GM21447 (cell line): ENCODE data around the gene NMT1.
"Not testable (repeated sequence)": the region's sequence is repeated elsewhere in the genome, so short reads cannot be mapped to it uniquely, and the experiment has no call there.

Experiments
- ATAC-seq: cut with Tn5 transposase; IDR thresholded peaks from one replicate; pipeline ENCODE4 v1.9.1; 2021; ENCODE audit not compliant: unreplicated experiment

Gene NMT1

DNA sequence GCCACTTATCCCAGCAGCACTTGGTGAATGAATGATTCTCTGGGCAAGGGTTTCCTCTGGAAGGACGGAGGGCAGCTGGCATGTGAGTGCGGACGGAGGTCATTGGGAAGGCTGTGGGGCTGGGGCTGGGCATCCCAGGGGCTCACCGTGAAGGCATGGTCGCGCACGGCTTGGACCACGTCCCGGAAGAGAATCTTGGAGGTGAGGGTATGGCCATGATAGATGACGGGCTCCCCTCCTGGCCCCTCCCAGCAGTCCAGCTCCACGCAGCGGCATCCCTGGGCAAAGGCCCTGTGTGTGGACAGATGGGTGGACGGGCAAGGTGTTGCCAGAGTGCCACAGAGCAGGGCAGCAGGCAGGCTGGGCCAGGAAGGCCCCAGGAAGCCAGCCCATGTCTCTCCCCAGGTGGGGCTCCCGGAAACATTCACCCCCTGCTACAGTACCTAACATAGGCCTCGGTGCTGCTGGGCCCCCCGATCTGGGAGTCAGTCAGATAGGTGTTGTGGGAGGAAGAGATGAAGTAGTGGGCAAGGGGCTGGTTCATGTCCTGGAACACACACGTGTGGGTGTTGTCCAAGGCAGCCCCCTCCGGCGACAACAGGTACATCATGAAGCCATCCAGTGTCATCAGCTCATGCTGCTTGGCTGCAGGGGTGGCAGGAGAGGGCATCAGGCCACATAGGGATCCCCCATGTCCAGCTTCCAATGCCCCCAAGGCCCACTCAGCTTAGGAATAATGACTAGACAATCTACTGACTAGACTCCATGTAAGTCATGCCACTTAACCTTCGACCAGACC is 56.9 kb downstream of the NMT1 start:
- no peak for ATAC-seq

DNA sequence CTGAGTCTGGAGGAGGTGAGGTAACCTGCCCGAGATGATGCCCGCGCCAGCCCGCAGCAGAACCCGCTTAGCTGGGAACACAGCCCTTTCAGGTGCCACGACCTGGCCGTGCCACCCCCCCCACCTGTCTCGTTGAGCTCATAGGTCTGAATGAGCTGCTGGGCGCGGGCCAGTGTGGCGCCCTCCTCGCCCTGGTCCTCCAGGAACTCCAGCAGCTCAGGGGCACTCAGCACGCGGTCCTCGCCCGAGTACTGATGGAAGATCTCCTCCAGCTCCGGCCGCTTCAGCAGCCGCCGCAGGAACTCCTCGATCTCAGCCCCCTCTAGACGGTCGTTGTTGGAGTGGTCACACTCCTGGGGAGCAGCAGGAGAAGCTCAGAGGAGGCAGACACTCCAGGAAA is 57.6 kb downstream of the NMT1 start:
- no peak for ATAC-seq

DNA sequence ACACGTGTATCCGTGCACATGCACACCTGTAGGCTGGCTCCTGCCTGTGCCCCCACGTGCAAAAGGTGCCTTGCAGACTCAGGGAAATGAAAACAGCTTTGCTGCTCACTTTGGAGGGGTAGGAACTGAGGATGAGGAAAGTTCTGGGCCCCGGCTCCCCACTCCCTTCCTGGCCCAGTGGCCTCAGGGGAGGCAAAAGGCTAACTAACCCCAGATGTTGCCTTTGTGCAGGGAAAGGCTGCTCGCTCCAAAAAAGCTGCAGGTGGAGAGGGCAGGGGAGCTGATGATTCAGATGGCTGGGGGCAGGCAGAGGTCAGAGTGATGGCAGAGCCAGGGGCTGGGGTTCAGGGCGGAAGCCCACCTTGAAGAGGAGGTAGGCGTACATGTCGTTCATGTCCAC is 58.8 kb downstream of the NMT1 start:
- no peak for ATAC-seq

DNA sequence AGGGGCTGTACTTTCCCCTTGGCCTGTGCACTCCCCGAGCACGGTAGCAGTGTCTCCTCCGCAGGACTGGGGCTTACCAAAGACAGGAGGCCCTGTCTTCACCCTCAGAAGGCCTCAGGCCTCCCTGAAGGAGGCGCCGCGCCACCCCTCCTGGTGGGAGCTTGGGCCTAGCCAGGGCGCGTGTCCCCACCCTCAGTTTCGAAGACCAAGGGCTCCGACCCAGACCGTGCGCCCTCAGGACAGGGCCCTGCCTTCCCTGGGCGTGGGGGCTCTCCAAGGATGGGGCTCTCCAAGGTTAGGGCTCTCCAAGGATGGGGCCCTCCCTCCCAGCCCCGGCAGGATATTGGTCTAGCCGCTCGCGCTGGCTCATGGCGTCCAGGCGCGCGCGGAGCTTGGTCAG is 59.4 kb downstream of the NMT1 start:
- no peak for ATAC-seq

DNA sequence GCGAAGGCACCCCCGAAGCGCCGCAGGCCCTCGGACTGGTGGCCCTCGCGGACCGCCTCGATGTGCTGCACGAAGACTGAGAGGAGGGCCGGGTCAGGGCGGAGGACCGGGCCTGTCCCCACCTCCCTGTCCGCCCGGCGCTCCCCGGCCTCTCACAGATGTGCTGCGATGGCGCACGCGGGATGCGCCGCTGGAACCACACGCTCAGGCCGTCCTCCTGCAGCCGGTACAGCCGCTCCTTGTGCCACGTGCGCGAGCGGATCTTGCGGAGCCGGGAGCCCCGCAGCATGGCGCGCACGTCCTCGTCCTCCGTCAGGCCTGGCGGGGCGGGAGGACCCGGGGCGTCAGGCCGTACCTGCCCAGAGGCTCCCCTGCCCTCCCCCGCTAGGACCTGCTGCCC is 59.9 kb downstream of the NMT1 start:
- ATAC-seq = no peak

DNA sequence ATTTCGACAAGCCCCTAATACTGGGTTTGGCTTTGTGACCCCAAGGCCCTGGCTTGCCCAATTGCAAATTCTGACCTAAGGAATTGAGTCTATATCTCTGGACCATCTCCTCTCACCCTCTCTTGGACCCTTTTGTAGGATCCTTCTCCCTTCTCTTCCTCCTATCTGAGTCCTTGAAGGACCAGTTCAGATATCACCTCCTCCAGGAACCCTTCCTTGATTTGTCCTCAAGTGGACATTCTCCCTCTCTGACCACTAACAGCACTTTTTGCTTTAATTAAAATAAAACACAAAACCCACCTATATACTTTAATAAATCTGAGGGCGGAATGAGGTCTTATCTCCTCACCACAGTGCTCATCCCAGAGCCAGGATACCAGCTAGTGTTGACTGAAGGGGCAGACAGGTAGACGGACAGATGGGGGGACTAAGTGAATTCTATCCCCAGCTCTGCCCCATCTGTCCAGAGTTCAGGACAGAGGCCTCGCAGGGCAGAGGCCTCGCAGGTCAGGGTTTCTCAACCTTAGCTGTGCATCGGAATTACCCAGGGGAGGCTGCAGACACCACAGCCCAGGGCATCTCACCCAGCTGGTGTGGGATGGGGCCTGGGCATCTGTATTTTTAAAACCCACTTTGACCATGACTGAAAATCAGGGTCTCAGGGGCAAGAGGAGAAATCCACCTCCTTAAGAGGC is 62.1 kb downstream of the NMT1 start:
- no peak for ATAC-seq

DNA sequence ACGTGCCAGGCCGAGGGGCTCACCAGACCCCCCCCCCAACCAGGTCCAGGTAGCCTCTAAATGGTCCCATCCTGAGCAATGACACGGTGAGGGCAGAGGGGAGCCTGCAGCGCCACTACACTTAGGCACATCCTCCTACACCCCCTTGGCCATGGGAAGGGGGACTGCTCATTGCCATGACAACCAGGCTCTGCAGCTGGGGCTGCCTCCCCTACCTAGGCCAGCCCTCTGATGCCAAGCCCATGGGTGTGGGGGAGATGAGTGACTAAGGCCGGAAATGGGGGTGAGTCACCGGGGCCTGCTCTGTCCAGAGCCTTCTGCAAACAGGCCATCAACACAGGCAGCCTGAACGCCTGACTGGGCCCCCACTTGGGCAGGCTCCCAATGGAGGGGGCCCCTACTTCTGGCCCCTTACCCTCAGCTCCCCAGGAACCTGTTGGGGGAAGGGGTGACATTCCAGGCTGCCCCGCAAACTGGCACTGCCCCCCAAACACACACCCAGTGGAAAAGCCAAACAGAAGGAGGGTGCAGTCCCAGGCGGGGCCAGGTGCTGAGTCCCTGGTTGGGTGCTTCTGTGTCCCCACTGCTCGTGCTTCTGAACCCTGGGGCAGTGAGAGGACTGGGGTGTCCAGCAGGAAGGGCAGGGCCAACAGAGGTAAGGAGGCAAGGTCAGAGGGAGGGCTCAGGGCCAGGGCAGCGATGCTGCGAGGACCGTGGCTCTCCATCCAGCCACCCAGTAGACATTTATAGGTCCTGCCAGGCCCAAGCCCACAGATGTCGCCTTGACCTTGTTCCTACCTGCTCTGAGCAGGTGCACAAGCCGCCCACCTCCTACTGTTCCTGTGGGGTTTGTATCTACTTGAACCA is 63.0 kb downstream of the NMT1 start:
- no peak for ATAC-seq

DNA sequence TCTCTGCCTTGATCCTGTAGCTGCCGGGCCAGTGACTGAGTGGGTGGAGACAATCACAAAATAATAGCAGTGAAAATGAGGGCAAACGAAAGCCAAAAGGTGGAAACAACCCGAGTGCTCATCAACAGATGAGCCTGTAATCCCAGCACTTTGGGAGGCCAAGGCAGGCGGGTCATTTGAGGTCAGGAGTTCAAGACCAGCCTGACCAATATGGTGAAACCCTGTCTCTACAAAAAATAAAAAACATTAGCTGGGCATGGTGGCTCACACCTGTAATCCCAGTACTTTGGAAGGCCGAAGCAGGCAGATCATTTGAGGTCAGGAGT is 63.6 kb downstream of the NMT1 start:
- not testable (repeated sequence) for ATAC-seq

DNA sequence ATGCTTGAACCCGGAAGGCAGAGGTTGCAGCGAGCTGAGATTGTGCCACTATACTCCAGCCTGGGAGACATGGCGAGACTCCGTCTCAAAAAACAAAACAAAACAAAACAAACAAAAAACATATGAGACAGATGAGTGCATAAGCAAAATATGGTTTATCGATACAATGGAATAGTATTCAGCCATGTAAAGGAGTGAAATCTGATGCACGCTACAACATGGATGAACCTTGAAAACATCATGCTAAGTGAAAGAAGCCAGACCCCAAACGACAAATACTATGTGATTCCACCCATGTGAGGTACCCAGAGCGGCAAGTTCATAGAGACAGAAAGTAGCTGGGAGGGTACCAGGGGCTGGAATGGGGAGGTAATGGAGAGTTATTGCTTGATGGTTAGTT is 64.4 kb downstream of the NMT1 start:
- ATAC-seq = no peak

DNA sequence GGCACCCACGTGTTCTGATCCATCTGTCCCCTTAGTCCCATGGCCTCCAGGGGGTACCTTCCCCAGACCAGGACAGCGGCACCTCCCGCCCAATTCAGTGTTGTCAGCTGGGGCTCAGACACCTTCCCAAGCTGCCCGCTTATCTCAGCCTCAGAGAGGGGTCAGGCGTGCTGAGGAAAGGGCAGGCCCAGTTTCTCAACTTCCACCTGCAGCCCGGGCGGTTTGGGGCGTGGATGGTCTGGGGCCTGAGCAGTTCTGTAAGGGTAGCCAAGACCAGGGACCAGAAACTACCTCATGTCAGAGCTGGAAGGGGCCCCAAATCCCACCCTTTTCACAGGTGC is 66.1 kb downstream of the NMT1 start:
- no peak for ATAC-seq

DNA sequence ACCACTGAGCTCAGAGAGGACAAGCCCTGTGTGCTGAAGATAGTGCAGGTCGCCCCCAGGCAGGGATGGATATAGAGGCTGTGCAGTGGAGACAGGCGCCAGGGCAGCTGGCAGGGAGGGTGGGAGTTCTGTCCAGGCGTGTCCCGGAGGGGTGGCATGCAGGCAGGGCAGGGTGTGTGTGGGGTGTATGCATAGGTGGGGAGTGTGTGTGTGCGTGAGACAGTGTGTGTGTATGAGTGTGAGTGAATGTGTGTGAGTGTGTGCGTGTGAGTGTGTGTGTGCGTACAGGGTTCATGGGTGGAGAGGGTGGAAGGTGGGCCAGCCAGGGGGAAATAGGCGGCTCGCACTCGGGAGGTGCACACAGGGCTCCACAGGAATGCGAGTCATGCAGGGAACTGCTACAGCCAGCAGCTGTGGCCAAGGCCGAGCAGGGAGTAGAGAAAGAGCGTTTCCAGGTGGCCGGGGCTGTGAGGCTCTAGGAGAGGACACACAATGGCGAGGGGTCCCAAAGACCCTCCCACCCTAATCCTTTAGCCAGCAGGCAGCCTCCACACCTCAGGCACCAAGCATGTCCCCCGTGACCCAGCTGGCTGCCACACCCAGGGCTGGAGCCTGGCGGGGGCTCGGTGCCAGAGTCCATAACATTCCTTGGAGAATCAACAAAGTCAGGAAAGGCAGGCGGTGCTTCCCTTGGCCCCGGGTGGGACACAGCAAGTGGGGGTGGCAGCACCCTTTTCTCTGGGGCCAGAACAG is 66.6 kb downstream of the NMT1 start:
- ATAC-seq = no peak

DNA sequence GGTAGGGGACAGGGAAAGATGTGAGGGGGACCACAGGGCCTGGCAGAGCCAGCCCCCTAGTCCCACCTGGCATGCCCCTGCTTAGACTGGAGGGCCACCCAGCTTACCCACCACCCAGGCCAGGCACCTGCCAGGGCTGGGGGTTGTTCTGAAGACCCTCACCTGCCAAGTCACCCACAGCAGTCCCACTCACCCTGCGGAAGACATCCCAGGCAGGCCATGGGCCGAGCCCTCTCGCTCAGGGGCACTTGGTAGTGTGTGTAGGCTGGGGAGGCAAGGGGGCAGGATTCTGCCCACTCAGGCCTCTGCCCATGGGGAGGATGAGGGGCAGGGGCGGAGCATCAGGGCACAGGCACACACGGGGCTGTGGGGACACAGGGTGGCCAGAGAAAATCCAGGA is 67.2 kb downstream of the NMT1 start:
- ATAC-seq = no peak

DNA sequence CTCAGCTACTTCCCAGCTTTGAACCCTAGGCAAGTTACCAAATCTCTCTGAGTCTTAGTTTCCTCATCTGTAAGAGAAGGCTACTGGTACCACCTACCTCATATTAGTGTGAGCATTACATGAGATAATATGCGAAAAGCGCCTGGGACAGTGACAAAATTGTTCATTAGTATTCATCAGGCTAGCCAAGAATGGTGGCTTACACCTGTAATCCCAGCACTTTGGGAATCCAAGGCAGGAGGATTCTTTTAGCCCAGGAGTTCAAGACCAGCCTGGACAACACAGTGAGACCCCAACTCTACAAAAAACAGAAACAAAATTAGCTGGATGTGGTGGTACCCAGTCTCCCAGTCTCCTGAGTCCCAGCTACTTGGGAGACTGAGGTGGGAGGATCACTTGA is 67.9 kb downstream of the NMT1 start:
- ATAC-seq = no peak

DNA sequence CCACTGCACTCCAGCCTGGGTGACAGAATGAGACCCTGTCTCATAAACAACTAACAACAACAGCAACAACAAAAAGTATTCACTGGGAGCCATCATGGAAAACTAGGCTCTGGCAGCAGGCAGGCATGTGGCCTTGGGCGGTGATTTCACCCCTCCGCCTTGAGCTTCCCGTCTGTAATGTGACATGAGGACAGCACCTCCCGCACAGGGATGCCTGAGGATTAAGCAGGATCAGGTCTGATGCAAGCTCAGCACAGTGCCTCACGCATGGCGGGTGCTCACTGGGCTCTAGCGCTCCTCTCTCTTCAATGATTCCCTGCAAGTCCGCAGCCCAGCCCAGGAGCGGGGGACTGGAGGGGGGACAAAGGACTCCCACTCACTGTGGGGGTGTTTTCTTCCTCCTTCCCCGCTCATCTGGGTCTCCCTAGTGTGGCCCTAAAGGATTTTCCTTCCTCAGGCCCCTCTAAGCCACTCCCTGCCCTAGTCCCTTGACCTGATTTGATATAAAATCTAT is 68.4 kb downstream of the NMT1 start:
- ATAC-seq = no peak

DNA sequence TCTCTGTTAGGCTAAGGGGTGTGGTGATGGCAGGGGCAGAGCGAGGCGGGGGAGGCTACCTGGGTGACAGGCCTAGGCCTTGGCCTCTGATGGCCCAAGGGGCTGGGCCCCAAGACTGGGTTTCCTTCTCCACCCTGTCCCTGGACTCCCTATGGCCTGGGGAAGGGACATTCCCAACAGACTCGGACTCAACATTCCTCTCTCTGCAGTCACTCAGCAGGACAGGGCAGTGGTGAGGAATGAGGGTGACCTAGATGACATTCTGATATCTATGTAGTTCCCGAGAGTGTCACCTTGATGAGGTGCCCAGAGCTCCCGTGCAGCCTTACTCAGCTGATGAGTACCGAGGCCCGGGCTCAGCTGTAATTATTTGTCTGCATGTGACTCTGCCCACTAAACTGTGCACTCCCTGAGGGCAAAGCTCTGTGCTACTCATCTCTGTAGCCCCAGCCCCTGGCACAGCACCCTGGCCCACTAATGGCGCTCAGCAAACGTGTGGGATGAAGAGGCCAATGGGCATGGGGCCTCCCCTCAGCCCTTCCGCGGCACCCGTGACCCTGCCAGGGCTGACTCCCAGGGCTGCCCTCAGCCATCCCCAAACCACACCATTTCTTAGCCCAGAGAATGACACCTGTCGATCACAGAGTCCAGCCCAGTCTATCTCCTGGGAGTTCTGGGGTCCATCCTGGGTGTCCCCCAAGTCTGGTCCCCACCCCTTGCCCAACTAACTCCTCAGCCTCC is 69.0 kb downstream of the NMT1 start:
- no peak for ATAC-seq

DNA sequence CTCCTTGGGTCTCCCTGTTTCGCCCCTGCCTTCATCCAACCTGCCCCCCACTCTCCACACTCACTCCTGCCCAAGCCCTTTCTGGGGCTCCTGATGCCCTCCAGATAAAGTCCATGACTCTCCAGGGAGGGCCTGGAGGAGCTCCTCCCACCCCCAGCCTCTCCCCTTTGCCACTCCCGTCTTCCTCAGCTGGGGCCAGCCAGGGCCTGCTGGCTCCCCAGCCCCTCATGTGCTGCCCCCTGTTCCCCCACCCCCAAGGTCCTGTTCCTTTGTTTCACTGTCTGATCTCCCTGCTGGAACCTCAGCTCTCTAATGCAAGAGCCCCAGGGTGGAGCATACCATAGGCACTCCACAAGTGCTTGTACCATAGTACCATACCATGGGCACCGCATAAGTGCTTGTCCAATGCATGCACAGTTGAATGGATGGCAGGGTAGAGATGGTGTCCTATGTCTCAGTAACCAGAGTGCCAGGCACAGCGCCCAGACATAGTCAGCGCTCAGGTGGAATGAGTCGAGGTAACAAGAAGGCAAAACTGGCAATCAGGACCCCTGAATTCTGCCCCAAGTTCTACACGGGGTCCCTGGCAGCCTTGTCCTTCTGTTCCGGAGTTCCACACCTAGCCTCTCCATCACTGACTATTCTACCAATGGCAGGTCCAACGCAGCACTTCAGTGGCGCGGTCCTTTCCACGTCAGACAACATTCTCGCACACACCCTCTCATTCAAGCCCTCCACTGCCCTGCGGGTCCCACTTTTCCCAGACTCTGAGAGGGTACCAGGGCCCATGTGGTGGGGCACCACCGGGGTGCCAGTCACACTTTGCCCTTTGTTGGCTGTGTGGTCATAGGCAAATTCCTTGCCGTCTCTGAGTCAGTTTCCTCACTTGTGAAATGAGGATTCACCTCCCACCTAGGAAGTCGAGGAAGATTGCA is 69.8 kb downstream of the NMT1 start:
- no peak for ATAC-seq

DNA sequence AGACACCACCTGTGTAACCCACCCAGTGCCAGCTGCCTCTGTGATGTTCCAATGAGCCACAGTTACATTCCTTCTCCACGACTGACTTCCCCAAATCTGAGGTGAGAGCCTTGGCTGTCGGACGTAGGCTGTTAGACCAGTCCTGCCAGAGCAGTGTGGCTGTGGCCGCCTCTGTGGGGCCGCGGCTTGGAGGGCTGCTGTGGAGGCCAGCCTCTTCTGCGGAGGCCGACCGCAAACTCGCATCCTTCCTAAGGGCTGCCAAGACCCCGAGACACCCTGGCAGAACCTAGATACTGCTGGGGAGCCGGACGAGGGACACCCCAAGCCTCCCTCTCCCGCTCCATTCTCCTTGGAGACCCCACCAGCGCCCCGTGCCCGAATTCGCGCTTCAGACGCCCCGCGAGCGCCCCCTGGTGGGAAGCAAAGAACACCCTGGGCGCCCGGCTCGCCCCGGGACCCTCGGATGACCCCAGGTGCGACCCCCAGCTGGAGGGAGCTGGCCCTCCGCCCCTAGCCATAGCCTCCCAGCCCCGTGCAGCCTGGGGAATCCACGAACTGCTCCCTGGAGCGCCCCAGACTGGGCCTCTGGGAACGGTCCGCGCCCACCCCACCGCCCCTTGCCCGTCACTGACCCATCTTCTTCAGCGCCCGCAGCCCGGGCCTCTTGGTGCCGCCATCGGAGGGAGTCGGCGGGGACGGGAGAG is 70.7 kb downstream of the NMT1 start:
- no peak for ATAC-seq

DNA sequence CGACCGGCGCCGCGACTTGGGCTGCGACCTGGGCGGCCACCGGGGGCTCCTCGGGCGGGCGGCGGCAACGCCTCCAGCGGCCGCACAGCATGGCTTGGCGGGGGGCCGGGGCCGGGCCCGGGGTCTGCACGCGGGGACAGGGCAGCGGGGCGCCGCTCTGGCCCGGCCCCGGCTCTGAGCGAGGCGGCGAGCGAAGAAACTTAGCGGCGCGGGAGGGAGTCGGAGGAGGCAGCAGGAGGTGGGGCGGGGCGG is 71.1 kb downstream of the NMT1 start, which contains the start of gene PLCD3:
Gene PLCD3 (minus strand): TSS at position 196 of the 252 bp plus-strand sequence. CDS start 105 bp downstream, at position 91.
- ATAC-seq = no peak
